Measurements from ENCODE around the gene SLC44A4.
"Not testable (repeated sequence)": the region's sequence is repeated elsewhere in the genome, so short reads cannot be mapped to it uniquely, and the experiment has no call there.

Gene SLC44A4

GRCh38 chr6:31878726-31879125 is at the start of gene SLC44A4:
Gene SLC44A4 (minus strand): TSS chr6:31878997. CDS start chr6:31878980, 17 bp downstream.
- DNase-seq (ENCODE audit: low read depth): no peak

GRCh38 chr6:31928672-31928939 is 49.8 kb upstream of the SLC44A4 start:
- no peak for DNase-seq (ENCODE audit: low read depth)

GRCh38 chr6:31927863-31928671 is 49.3 kb upstream of the SLC44A4 start:
- no peak for DNase-seq (ENCODE audit: low read depth)

- no peak for DNase-seq (ENCODE audit: low read depth)
These were observed 48.6 kb upstream of the SLC44A4 start, which contains the start of gene C2 for GRCh38 chr6:31927242-31927862. Gene C2 (plus strand): TSS chr6:31927717. CDS start chr6:31927753, 36 bp downstream.

GRCh38 chr6:31922942-31923341 is 44.1 kb upstream of the SLC44A4 start:
- no peak for DNase-seq (ENCODE audit: low read depth)

GRCh38 chr6:31920811-31921210 is 42.0 kb upstream of the SLC44A4 start:
- no peak for DNase-seq (ENCODE audit: low read depth)

- no peak for DNase-seq (ENCODE audit: low read depth)
These were observed 41.0 kb upstream of the SLC44A4 start for GRCh38 chr6:31919624-31920303.

GRCh38 chr6:31918069-31918720 is 39.4 kb upstream of the SLC44A4 start:
- no peak for DNase-seq (ENCODE audit: low read depth)

GRCh38 chr6:31915756-31916155 is 37.0 kb upstream of the SLC44A4 start:
- DNase-seq (ENCODE audit: low read depth): no peak

GRCh38 chr6:31915351-31915750 is 36.6 kb upstream of the SLC44A4 start:
- DNase-seq (ENCODE audit: low read depth): no peak

GRCh38 chr6:31911826-31912585 is 33.2 kb upstream of the SLC44A4 start:
- no peak for DNase-seq (ENCODE audit: low read depth)

GRCh38 chr6:31909298-31909697 is 30.5 kb upstream of the SLC44A4 start:
- not testable (repeated sequence) for DNase-seq (ENCODE audit: low read depth)

- DNase-seq (ENCODE audit: low read depth): no peak
These were observed 30.0 kb upstream of the SLC44A4 start for GRCh38 chr6:31908791-31909190.

GRCh38 chr6:31908255-31908654 is 29.5 kb upstream of the SLC44A4 start:
- not testable (repeated sequence) for DNase-seq (ENCODE audit: low read depth)

- DNase-seq (ENCODE audit: low read depth): no peak
These were observed 28.5 kb upstream of the SLC44A4 start for GRCh38 chr6:31907158-31907813.

GRCh38 chr6:31906727-31907126 is 27.9 kb upstream of the SLC44A4 start:
- DNase-seq (ENCODE audit: low read depth): not testable (repeated sequence)

- DNase-seq (ENCODE audit: low read depth): no peak
These were observed 27.3 kb upstream of the SLC44A4 start for GRCh38 chr6:31906122-31906521.

- DNase-seq (ENCODE audit: low read depth): no peak
These were observed 26.2 kb upstream of the SLC44A4 start for GRCh38 chr6:31905041-31905440.

- DNase-seq (ENCODE audit: low read depth): no peak
These were observed 25.2 kb upstream of the SLC44A4 start for GRCh38 chr6:31903957-31904356.

- DNase-seq (ENCODE audit: low read depth): peak; percentile 79
These were observed 23.3 kb upstream of the SLC44A4 start, which contains the start of gene ZBTB12 for GRCh38 chr6:31901953-31902643. Gene ZBTB12 (minus strand): TSS chr6:31902086. CDS start chr6:31901305, 781 bp downstream.
